ENCODE results near the gene KIAA0513. TPM values are rescaled to one million over a fixed set of nuclear protein-coding genes. Genes with fewer than 3 reads are reported as not detected.

The KIAA0513 gene
- total and polyA plus RNA-seq, 2 donors (not counting 3 experiments of a cell fraction or from before 2014, with no cell fraction given): 1.8 to 4.3 TPM

- Histone ChIP-seq H3K9me1 (replicated peaks; ENCODE audit: control insufficient read depth, extremely low read depth, insufficient read depth, low read length) (no peaks in the 10 kb centered on the region), H3K27ac (ENCODE audit: insufficient read depth, low read depth, low read length) (no peak overlapping the region), H3K27me3 (ENCODE audit: control insufficient read depth in 2 of 2, insufficient read depth in 2 of 2, low read length in 2 of 2) (peaks cover 2 to 5% of the 10 kb centered on the region in 2 experiments), H3K79me2 (ENCODE audit: control insufficient read depth, insufficient read depth, low read length) (no peaks in the 10 kb centered on the region), H3K4me3 (replicated peaks in 1 of 3; ENCODE audit: insufficient read depth in 1 of 3, low read depth in 1 of 3, low read length in 3 of 3) (no peak overlapping the region), H3K9me3 (replicated peaks; ENCODE audit: control insufficient read depth, insufficient read depth, low read length) (no peaks in the 10 kb centered on the region), H3K9ac (replicated peaks; ENCODE audit: extremely low read depth, insufficient read depth, low read length) (no peak overlapping the region), H4K20me1 (replicated peaks; ENCODE audit: control insufficient read depth, extremely low read depth, insufficient read depth, low read length) (no peaks in the 10 kb centered on the region), H3K4me1 (ENCODE audit: control insufficient read depth, extremely low read depth, insufficient read depth, low read length) (peaks cover 4% of the 10 kb centered on the region), H3K36me3 (ENCODE audit: control insufficient read depth in 2 of 2, extremely low read depth in 1 of 2, insufficient read depth in 2 of 2, low read length in 2 of 2) (no peaks in the 10 kb centered on the region), H2AFZ (ENCODE audit: low read depth, low read length) (no peak overlapping the region), H3K4me2 (ENCODE audit: insufficient read depth, low read length) (no peak overlapping the region)
- intact Hi-C loops (cut with micrococcal nuclease): no loop called here
- dilution Hi-C loops (cut with MboI; ENCODE audit: extremely low pct_ligation_motif_present, low sequenced_read_pairs): no loop called here
- CTCF ChIA-PET: interaction anchor here (1.2 to 1.3 kb wide), 2 partner anchors 12 to 282 kb away, joined by 3 read pairs; no protein-coding TSS in a partner anchor
- POLR2A ChIA-PET: no interaction called here
- BruUV-seq (replicated peaks): no TSS peak
- no peak for DNase-seq (ENCODE audit: low read depth, low spot score)
- no peak for FAIRE-seq
- TF ChIP-seq POLR2AphosphoS5 (IDR thresholded peaks at IDR 0.05; ENCODE audit: insufficient read depth, low read depth, low read length): no peak
- no peak for TF ChIP-seq MYC (IDR thresholded peaks at IDR 0.05; ENCODE audit: low read depth, low read length)
- TF ChIP-seq EZH2 (IDR thresholded peaks at IDR 0.05; ENCODE audit: borderline replicate concordance, low read depth, low read length, severe bottlenecking): no peak
- TF ChIP-seq CTCF (IDR thresholded peaks at IDR 0.05; ENCODE audit: extremely low read depth in 1 of 2, insufficient read depth in 1 of 2, low read depth in 1 of 2, low read length in 2 of 2): no peak
- TF ChIP-seq JUN (IDR thresholded peaks at IDR 0.05; ENCODE audit: borderline replicate concordance, insufficient read depth, insufficient read length, low read depth): no peak
- TF ChIP-seq GATA2 (IDR thresholded peaks at IDR 0.05; ENCODE audit: insufficient read depth, insufficient read length, low read depth, low read length): no peak
- no peak for TF ChIP-seq FOS (IDR thresholded peaks at IDR 0.05; ENCODE audit: borderline replicate concordance, insufficient read depth, low read length)
- TF ChIP-seq, protein P1, sequence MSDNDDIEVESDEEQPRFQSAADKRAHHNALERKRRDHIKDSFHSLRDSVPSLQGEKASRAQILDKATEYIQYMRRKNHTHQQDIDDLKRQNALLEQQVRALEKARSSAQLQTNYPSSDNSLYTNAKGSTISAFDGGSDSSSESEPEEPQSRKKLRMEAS (IDR thresholded peaks at IDR 0.05; ENCODE audit: insufficient read depth, insufficient read length): no peak
- TF ChIP-seq POLR2A (IDR thresholded peaks at IDR 0.05; ENCODE audit: low read depth, low read length): no peak
Observed at GRCh38 chr16:85019659-85020245, 7.8 kb upstream of the KIAA0513 start.

Measured in endothelial cell of umbilical vein (primary cell).